Middle frontal gyrus (tissue), 1 donor: Measurements from ENCODE around the gene TCF12.
A peak's percentile ranks its signal among the peaks of the same experiment; 100 is the strongest.
"Not testable (repeated sequence)": the region's sequence is repeated elsewhere in the genome, so short reads cannot be mapped to it uniquely, and the experiment has no call there.

ENCODE experiments used
- DNase-seq: peaks from one replicate; pipeline ENCODE4 v3.0.0-alpha.2; 2015; ENCODE audit warnings: low spot score; ENCODE audit errors: extremely low spot score

Gene TCF12

GRCh38 chr15:56915888-56916287, 2.6 kb upstream of the TCF12 start:
- DNase-seq = no peak

GRCh38 chr15:56916825-56917477, 1.5 kb upstream of the TCF12 start:
- no peak for DNase-seq

- DNase-seq = peak; percentile 39
Measured at GRCh38 chr15:56917652-56918045, 795 bp upstream of the TCF12 start.

- no peak for DNase-seq
Measured at GRCh38 chr15:56919031-56919608, 676 bp downstream of the TCF12 start.

- no peak for DNase-seq
Measured at GRCh38 chr15:56919609-56920366, 1.3 kb downstream of the TCF12 start.

GRCh38 chr15:56920367-56920627, 1.9 kb downstream of the TCF12 start:
- no peak for DNase-seq

GRCh38 chr15:56923174-56923591, 4.7 kb downstream of the TCF12 start:
- no peak for DNase-seq

GRCh38 chr15:56927816-56928215, 9.4 kb downstream of the TCF12 start:
- DNase-seq = no peak

GRCh38 chr15:56929399-56929798, 11.0 kb downstream of the TCF12 start:
- DNase-seq = no peak

- DNase-seq = no peak
Measured at GRCh38 chr15:56929933-56930332, 11.5 kb downstream of the TCF12 start.

- no peak for DNase-seq
Measured at GRCh38 chr15:56930669-56931313, 12.3 kb downstream of the TCF12 start.

GRCh38 chr15:56931639-56932508, 13.4 kb downstream of the TCF12 start:
- no peak for DNase-seq

GRCh38 chr15:56932509-56932868, 14.0 kb downstream of the TCF12 start:
- DNase-seq = not testable (repeated sequence)

- no peak for DNase-seq
Measured at GRCh38 chr15:56933410-56933809, 15.0 kb downstream of the TCF12 start.

- DNase-seq = no peak
Measured at GRCh38 chr15:56933811-56934210, 15.4 kb downstream of the TCF12 start.

GRCh38 chr15:56934269-56934668, 15.8 kb downstream of the TCF12 start:
- no peak for DNase-seq

- DNase-seq = no peak
Measured at GRCh38 chr15:56936929-56937328, 18.5 kb downstream of the TCF12 start.

- DNase-seq = no peak
Measured at GRCh38 chr15:56939257-56939656, 20.8 kb downstream of the TCF12 start.

- no peak for DNase-seq
Measured at GRCh38 chr15:56940388-56940787, 21.9 kb downstream of the TCF12 start.

GRCh38 chr15:56942118-56942517, 23.7 kb downstream of the TCF12 start:
- no peak for DNase-seq

GRCh38 chr15:56943403-56943802, 25.0 kb downstream of the TCF12 start:
- DNase-seq = no peak

- no peak for DNase-seq
Measured at GRCh38 chr15:56944485-56944884, 26.0 kb downstream of the TCF12 start.
